ENCODE results near the gene GNAO1. TPM values are rescaled to one million over a fixed set of nuclear protein-coding genes. Genes with fewer than 3 reads are reported as not detected.

The GNAO1 gene
- total RNA-seq, 1 donor: under 0.01 TPM

DNA sequence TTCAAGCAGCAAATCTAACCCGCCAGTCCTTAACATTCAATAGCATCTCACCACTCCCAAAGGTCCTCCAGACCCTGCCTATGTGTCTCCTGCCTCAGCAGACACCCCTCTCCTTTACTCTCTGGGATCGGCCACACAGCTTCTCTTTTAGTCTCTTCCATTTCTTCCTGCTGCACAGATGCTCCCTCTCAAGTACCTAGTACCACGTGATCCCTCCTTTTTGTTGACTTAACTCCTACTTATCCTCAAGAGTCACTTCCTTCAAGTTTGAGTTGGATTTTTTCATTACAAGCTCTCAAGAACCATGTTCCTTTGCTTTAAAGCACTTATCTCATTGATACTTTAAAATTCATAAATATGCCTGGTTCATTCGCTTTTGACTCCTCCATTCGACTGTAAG lies 209.2 kb downstream of the GNAO1 start:
- DNase-seq (ENCODE audit: low read depth): no peak
- TF ChIP-seq, protein P1, sequence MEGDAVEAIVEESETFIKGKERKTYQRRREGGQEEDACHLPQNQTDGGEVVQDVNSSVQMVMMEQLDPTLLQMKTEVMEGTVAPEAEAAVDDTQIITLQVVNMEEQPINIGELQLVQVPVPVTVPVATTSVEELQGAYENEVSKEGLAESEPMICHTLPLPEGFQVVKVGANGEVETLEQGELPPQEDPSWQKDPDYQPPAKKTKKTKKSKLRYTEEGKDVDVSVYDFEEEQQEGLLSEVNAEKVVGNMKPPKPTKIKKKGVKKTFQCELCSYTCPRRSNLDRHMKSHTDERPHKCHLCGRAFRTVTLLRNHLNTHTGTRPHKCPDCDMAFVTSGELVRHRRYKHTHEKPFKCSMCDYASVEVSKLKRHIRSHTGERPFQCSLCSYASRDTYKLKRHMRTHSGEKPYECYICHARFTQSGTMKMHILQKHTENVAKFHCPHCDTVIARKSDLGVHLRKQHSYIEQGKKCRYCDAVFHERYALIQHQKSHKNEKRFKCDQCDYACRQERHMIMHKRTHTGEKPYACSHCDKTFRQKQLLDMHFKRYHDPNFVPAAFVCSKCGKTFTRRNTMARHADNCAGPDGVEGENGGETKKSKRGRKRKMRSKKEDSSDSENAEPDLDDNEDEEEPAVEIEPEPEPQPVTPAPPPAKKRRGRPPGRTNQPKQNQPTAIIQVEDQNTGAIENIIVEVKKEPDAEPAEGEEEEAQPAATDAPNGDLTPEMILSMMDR (IDR thresholded peaks at IDR 0.05; ENCODE audit: insufficient read depth, low read depth, low read length): no peak

DNA sequence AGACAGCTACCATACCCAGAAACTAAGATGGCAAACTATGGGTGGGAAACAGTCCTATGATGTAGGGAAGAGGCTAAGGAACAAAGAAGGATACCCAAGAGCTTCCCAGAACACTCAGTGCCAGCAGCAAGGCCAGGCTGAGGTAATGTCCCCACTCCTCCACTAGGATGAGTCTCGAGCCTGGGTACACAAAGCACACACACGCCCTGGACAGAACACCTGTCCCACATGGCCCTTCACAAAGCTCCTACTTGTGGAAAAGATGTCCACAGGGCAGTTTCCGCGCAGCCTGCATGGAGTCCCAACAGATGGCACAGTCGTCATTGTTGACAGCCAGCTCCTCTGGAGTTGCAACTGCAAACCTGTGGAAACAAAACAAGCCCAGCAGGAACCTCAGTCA lies 210.2 kb downstream of the GNAO1 start:
- TF ChIP-seq, protein P1 (IDR thresholded peaks at IDR 0.05; ENCODE audit: insufficient read depth, low read depth, low read length): peak; percentile 39
- no peak for DNase-seq (ENCODE audit: low read depth)
- H3K4me3 ChIP-seq (ENCODE audit: low read depth, low read length): no peak overlapping the region

More for the DNA sequence above, 209.2 kb downstream of the GNAO1 start:
- H3K4me3 ChIP-seq (ENCODE audit: low read depth, low read length): no peak overlapping the region

DNA sequence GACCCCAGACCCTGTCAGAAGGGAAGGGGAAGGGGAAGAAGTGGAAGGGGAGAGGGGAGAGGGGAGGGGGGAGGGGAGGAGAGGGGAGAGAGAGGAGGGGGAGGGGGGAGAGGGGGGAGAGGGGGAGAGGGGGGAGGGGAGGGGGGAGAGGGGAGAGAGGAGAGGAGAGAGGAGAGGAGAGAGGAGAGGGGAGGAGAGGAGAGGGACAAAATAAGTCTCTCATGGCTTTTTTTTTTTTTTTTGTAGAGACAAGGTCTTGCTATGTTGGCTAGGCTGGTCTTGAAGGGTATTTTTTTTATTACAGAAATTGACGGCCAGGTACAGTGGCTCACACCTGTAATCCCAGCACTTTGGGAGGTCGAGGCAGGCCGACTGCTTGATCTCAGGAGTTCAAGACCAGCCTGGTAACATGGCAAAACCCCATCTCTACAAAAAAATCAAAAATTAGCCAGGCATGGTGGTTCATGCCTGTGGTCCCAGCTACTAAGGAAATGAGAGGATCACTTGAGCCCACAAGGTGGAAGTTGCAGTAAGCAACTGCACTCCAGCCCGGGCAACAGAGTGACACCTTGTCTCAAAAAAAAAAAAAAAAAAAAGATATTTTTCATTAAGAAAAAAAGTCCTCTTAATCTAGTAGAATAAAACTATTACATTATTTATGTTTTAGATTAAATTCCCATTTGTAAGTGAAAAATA lies 214.8 kb downstream of the GNAO1 start:
- no peak overlapping the region for H3K4me3 ChIP-seq (ENCODE audit: low read depth, low read length)
- TF ChIP-seq, protein P1 (IDR thresholded peaks at IDR 0.05; ENCODE audit: insufficient read depth, low read depth, low read length): no peak
- DNase-seq (ENCODE audit: low read depth): no peak

Small RNA genes lying within 50 kb of the gene (small RNA-seq; reads per million reads assigned to genes)
- not detected for gene MIR3935

Other genes starting within 250 kb of the GNAO1 start
- gene AMFR, start 234.1 kb downstream of the GNAO1 start, total RNA-seq: 244 and 302 TPM in 2 replicates

All from fibroblast of villous mesenchyme (primary cell).